D341Med (cell line): ENCODE results near the gene PCDHGA11.
A peak's percentile ranks its signal among the peaks of the same experiment; 100 is the strongest.
"Not testable (repeated sequence)": the region's sequence is repeated elsewhere in the genome, so short reads cannot be mapped to it uniquely, and the experiment has no call there.

Source experiments
- DNase-seq: peaks from one replicate; pipeline ENCODE4 v3.0.0; 2012; ENCODE audit warnings: low spot score

The PCDHGA11 gene

GRCh38 chr5:141398608-141399007, 22.2 kb upstream of the PCDHGA11 start:
- DNase-seq, result no peak

- no peak for DNase-seq
Measured at GRCh38 chr5:141399555-141400258, 21.1 kb upstream of the PCDHGA11 start.

GRCh38 chr5:141402553-141403243, 18.2 kb upstream of the PCDHGA11 start, which contains the start of gene PCDHGA9:
Gene PCDHGA9 (plus strand): TSS chr5:141402778. CDS start chr5:141402953, 175 bp downstream.
- peak; percentile 56 for DNase-seq

GRCh38 chr5:141403387-141403786, 17.5 kb upstream of the PCDHGA11 start:
- DNase-seq, result no peak

- not testable (repeated sequence) for DNase-seq
Measured at GRCh38 chr5:141407790-141408505, 12.9 kb upstream of the PCDHGA11 start, which contains the start of gene PCDHGB6. Gene PCDHGB6 (plus strand): TSS chr5:141408021. CDS start chr5:141408203, 182 bp downstream.

GRCh38 chr5:141409598-141410306, 11.1 kb upstream of the PCDHGA11 start:
- no peak for DNase-seq

GRCh38 chr5:141411575-141411974, 9.3 kb upstream of the PCDHGA11 start:
- no peak for DNase-seq

GRCh38 chr5:141412854-141413539, 7.9 kb upstream of the PCDHGA11 start, which contains the start of gene PCDHGA10:
Gene PCDHGA10 (plus strand): TSS chr5:141412987. CDS start chr5:141413176, 189 bp downstream.
- no peak for DNase-seq

- DNase-seq, result no peak
Measured at GRCh38 chr5:141413540-141414069, 7.2 kb upstream of the PCDHGA11 start.

GRCh38 chr5:141414548-141415274, 6.1 kb upstream of the PCDHGA11 start:
- not testable (repeated sequence) for DNase-seq

- DNase-seq, result not testable (repeated sequence)
Measured at GRCh38 chr5:141415275-141415618, 5.6 kb upstream of the PCDHGA11 start.

- DNase-seq, result not testable (repeated sequence)
Measured at GRCh38 chr5:141417494-141418172, 3.2 kb upstream of the PCDHGA11 start, which contains the start of gene PCDHGB7. Gene PCDHGB7 (plus strand): TSS chr5:141417677. CDS start chr5:141417860, 183 bp downstream.

- no peak for DNase-seq
Measured at GRCh38 chr5:141419074-141419880, 1.6 kb upstream of the PCDHGA11 start.

GRCh38 chr5:141421489-141421855, 621 bp downstream of the PCDHGA11 start:
- no peak for DNase-seq

GRCh38 chr5:141422742-141423291, 2.0 kb downstream of the PCDHGA11 start:
- no peak for DNase-seq

GRCh38 chr5:141427783-141428426, 7.1 kb downstream of the PCDHGA11 start:
- no peak for DNase-seq

- DNase-seq, result no peak
Measured at GRCh38 chr5:141430332-141431113, 9.7 kb downstream of the PCDHGA11 start, which contains the start of gene PCDHGA12. Gene PCDHGA12 (plus strand): TSS chr5:141430507. CDS start chr5:141430760, 253 bp downstream.
